ENCODE measurements around the gene STARD5. TPM values are rescaled to one million over a fixed set of nuclear protein-coding genes. Genes with fewer than 3 reads are reported as not detected.
"Not testable (repeated sequence)": the region's sequence is repeated elsewhere in the genome, so short reads cannot be mapped to it uniquely, and the experiment has no call there.

The STARD5 gene
- polyA plus RNA-seq, 2 donors: 12.2 to 17.2 TPM

- H3K4me3 ChIP-seq (ENCODE audit: low read depth in 1 of 2, low read length in 2 of 2): no peak overlapping the region
- WGBS, 2 donors: 83% methylated on average over 6 of the region's 6 CpGs
- H3K4me1 ChIP-seq (ENCODE audit: control insufficient read depth in 2 of 2, insufficient read depth in 2 of 2, low read length in 1 of 2): no peaks in the 10 kb centered on the region
- H3K27ac ChIP-seq (ENCODE audit: low read depth in 2 of 2, low read length in 1 of 2): no peak overlapping the region
- no peaks in the 10 kb centered on the region for H3K9me3 ChIP-seq (ENCODE audit: control insufficient read depth in 2 of 2, insufficient read depth in 1 of 2, low read depth in 1 of 2, low read length in 1 of 2)
- H3K27me3 ChIP-seq (ENCODE audit: control insufficient read depth in 1 of 2, insufficient read depth in 2 of 2, low read length in 2 of 2): peaks cover 0 to 2% of the 10 kb centered on the region in 2 donors
- no peaks in the 10 kb centered on the region for H3K36me3 ChIP-seq (ENCODE audit: control insufficient read depth in 2 of 2, insufficient read depth in 2 of 2, low read length in 1 of 2)
Observed at GRCh38 chr15:81357180-81357686, 33.3 kb upstream of the STARD5 start.

- Histone ChIP-seq H3K4me3 (ENCODE audit: low read depth in 1 of 2, low read length in 2 of 2) (no peak overlapping the region), H3K36me3 (ENCODE audit: control insufficient read depth in 2 of 2, insufficient read depth in 2 of 2, low read length in 1 of 2) (no peaks in the 10 kb centered on the region), H3K9me3 (ENCODE audit: control insufficient read depth in 2 of 2, insufficient read depth in 1 of 2, low read depth in 1 of 2, low read length in 1 of 2) (no peaks in the 10 kb centered on the region), H3K27ac (ENCODE audit: low read depth in 2 of 2, low read length in 1 of 2) (no peak overlapping the region), H3K4me1 (ENCODE audit: control insufficient read depth in 2 of 2, insufficient read depth in 2 of 2, low read length in 1 of 2) (no peaks in the 10 kb centered on the region), H3K27me3 (ENCODE audit: control insufficient read depth in 1 of 2, insufficient read depth in 2 of 2, low read length in 2 of 2) (peaks cover 0 to 2% of the 10 kb centered on the region in 2 donors)
- 81 to 82% methylated on average over 5 of the region's 5 CpGs for WGBS, 2 donors
Observed at GRCh38 chr15:81356252-81356651, 32.3 kb upstream of the STARD5 start.

- H3K9me3 ChIP-seq (ENCODE audit: control insufficient read depth in 2 of 2, insufficient read depth in 1 of 2, low read depth in 1 of 2, low read length in 1 of 2): no peaks in the 10 kb centered on the region
- H3K36me3 ChIP-seq (ENCODE audit: control insufficient read depth in 2 of 2, insufficient read depth in 2 of 2, low read length in 1 of 2): no peaks in the 10 kb centered on the region
- H3K27ac ChIP-seq (ENCODE audit: low read depth in 2 of 2, low read length in 1 of 2): no peak overlapping the region
- no peaks in the 10 kb centered on the region for H3K4me1 ChIP-seq (ENCODE audit: control insufficient read depth in 2 of 2, insufficient read depth in 2 of 2, low read length in 1 of 2)
- WGBS, 2 donors: 78 to 82% methylated on average over 5 of the region's 5 CpGs
- H3K4me3 ChIP-seq (ENCODE audit: low read depth in 1 of 2, low read length in 2 of 2): no peak overlapping the region
- H3K27me3 ChIP-seq (ENCODE audit: control insufficient read depth in 1 of 2, insufficient read depth in 2 of 2, low read length in 2 of 2): no peaks in the 10 kb centered on the region
Observed at GRCh38 chr15:81351651-81352050, 27.7 kb upstream of the STARD5 start.

- WGBS, 2 donors: 95 to 98% methylated on average over 3 of the region's 3 CpGs
- Histone ChIP-seq H3K27me3 (ENCODE audit: control insufficient read depth in 1 of 2, insufficient read depth in 2 of 2, low read length in 2 of 2) (peaks cover 0 to 4% of the 10 kb centered on the region in 2 donors), H3K4me1 (ENCODE audit: control insufficient read depth in 2 of 2, insufficient read depth in 2 of 2, low read length in 1 of 2) (no peaks in the 10 kb centered on the region), H3K36me3 (ENCODE audit: control insufficient read depth in 2 of 2, insufficient read depth in 2 of 2, low read length in 1 of 2) (no peaks in the 10 kb centered on the region), H3K4me3 (ENCODE audit: low read depth in 1 of 2, low read length in 2 of 2) (no peak overlapping the region), H3K27ac (ENCODE audit: low read depth in 2 of 2, low read length in 1 of 2) (no peak overlapping the region), H3K9me3 (ENCODE audit: control insufficient read depth in 2 of 2, insufficient read depth in 1 of 2, low read depth in 1 of 2, low read length in 1 of 2) (no peaks in the 10 kb centered on the region)
Observed at GRCh38 chr15:81349271-81349670, 25.3 kb upstream of the STARD5 start.

- H3K4me1 ChIP-seq (ENCODE audit: control insufficient read depth in 2 of 2, insufficient read depth in 2 of 2, low read length in 1 of 2); H3K9me3 ChIP-seq (ENCODE audit: control insufficient read depth in 2 of 2, insufficient read depth in 1 of 2, low read depth in 1 of 2, low read length in 1 of 2); H3K27me3 ChIP-seq (ENCODE audit: control insufficient read depth in 1 of 2, insufficient read depth in 2 of 2, low read length in 2 of 2); H3K36me3 ChIP-seq (ENCODE audit: control insufficient read depth in 2 of 2, insufficient read depth in 2 of 2, low read length in 1 of 2); H3K27ac ChIP-seq (ENCODE audit: low read depth in 2 of 2, low read length in 1 of 2); H3K4me3 ChIP-seq (ENCODE audit: low read depth in 1 of 2, low read length in 2 of 2): not testable (repeated sequence)
- whole genome bisulfite sequencing, 2 donors: 88 to 91% methylated on average over 11 of the region's 11 CpGs
Observed at GRCh38 chr15:81348691-81349090, 24.8 kb upstream of the STARD5 start.

- no peaks in the 10 kb centered on the region for H3K9me3 ChIP-seq (ENCODE audit: control insufficient read depth in 2 of 2, insufficient read depth in 1 of 2, low read depth in 1 of 2, low read length in 1 of 2)
- WGBS, 2 donors: 91 to 95% methylated on average over 4 of the region's 4 CpGs
- H3K36me3 ChIP-seq (ENCODE audit: control insufficient read depth in 2 of 2, insufficient read depth in 2 of 2, low read length in 1 of 2): no peaks in the 10 kb centered on the region
- H3K4me1 ChIP-seq (ENCODE audit: control insufficient read depth in 2 of 2, insufficient read depth in 2 of 2, low read length in 1 of 2): no peaks in the 10 kb centered on the region
- H3K4me3 ChIP-seq (ENCODE audit: low read depth in 1 of 2, low read length in 2 of 2): no peak overlapping the region
- no peak overlapping the region for H3K27ac ChIP-seq (ENCODE audit: low read depth in 2 of 2, low read length in 1 of 2)
- peaks cover 0 to 4% of the 10 kb centered on the region in 2 donors for H3K27me3 ChIP-seq (ENCODE audit: control insufficient read depth in 1 of 2, insufficient read depth in 2 of 2, low read length in 2 of 2)
Observed at GRCh38 chr15:81347910-81348309, 24.0 kb upstream of the STARD5 start.

- WGBS, 2 donors: 42 to 56% methylated on average over 2 of the region's 2 CpGs
- Histone ChIP-seq H3K9me3 (ENCODE audit: control insufficient read depth in 2 of 2, insufficient read depth in 1 of 2, low read depth in 1 of 2, low read length in 1 of 2) (no peaks in the 10 kb centered on the region), H3K27ac (ENCODE audit: low read depth in 2 of 2, low read length in 1 of 2) (no peak overlapping the region), H3K36me3 (ENCODE audit: control insufficient read depth in 2 of 2, insufficient read depth in 2 of 2, low read length in 1 of 2) (no peaks in the 10 kb centered on the region), H3K27me3 (ENCODE audit: control insufficient read depth in 1 of 2, insufficient read depth in 2 of 2, low read length in 2 of 2) (peaks cover 0 to 4% of the 10 kb centered on the region in 2 donors), H3K4me1 (ENCODE audit: control insufficient read depth in 2 of 2, insufficient read depth in 2 of 2, low read length in 1 of 2) (no peaks in the 10 kb centered on the region), H3K4me3 (ENCODE audit: low read depth in 1 of 2, low read length in 2 of 2) (no peak overlapping the region)
Observed at GRCh38 chr15:81346611-81347010, 22.7 kb upstream of the STARD5 start.

GRCh38 chr15:81343371-81343770, 19.4 kb upstream of the STARD5 start:
- WGBS, 2 donors: 90 to 97% methylated on average over 4 of the region's 4 CpGs

GRCh38 chr15:81341351-81341750, 17.4 kb upstream of the STARD5 start:
- no peaks in the 10 kb centered on the region for H3K9me3 ChIP-seq (ENCODE audit: control insufficient read depth in 2 of 2, insufficient read depth in 1 of 2, low read depth in 1 of 2, low read length in 1 of 2)
- no peak overlapping the region for H3K4me3 ChIP-seq (ENCODE audit: low read depth in 1 of 2, low read length in 2 of 2)
- H3K27me3 ChIP-seq (ENCODE audit: control insufficient read depth in 1 of 2, insufficient read depth in 2 of 2, low read length in 2 of 2): peaks cover 0 to 4% of the 10 kb centered on the region in 2 donors
- no peaks in the 10 kb centered on the region for H3K4me1 ChIP-seq (ENCODE audit: control insufficient read depth in 2 of 2, insufficient read depth in 2 of 2, low read length in 1 of 2)
- WGBS, 2 donors: 90 to 93% methylated on average over 4 of the region's 4 CpGs
- no peaks in the 10 kb centered on the region for H3K36me3 ChIP-seq (ENCODE audit: control insufficient read depth in 2 of 2, insufficient read depth in 2 of 2, low read length in 1 of 2)
- H3K27ac ChIP-seq (ENCODE audit: low read depth in 2 of 2, low read length in 1 of 2): no peak overlapping the region

More at GRCh38 chr15:81343371-81343770, 19.4 kb upstream of the STARD5 start:
- H3K4me1 ChIP-seq (ENCODE audit: control insufficient read depth in 2 of 2, insufficient read depth in 2 of 2, low read length in 1 of 2): no peaks in the 10 kb centered on the region
- H3K9me3 ChIP-seq (ENCODE audit: control insufficient read depth in 2 of 2, insufficient read depth in 1 of 2, low read depth in 1 of 2, low read length in 1 of 2): no peaks in the 10 kb centered on the region
- no peak overlapping the region for H3K27ac ChIP-seq (ENCODE audit: low read depth in 2 of 2, low read length in 1 of 2)
- H3K4me3 ChIP-seq (ENCODE audit: low read depth in 1 of 2, low read length in 2 of 2): no peak overlapping the region
- no peaks in the 10 kb centered on the region for H3K36me3 ChIP-seq (ENCODE audit: control insufficient read depth in 2 of 2, insufficient read depth in 2 of 2, low read length in 1 of 2)
- peaks cover 0 to 4% of the 10 kb centered on the region in 2 donors for H3K27me3 ChIP-seq (ENCODE audit: control insufficient read depth in 1 of 2, insufficient read depth in 2 of 2, low read length in 2 of 2)

- no peaks in the 10 kb centered on the region for H3K4me1 ChIP-seq (ENCODE audit: control insufficient read depth in 2 of 2, insufficient read depth in 2 of 2, low read length in 1 of 2)
- WGBS, 2 donors: 80 to 84% methylated on average over 4 of the region's 4 CpGs
- peaks cover 0 to 4% of the 10 kb centered on the region in 2 donors for H3K27me3 ChIP-seq (ENCODE audit: control insufficient read depth in 1 of 2, insufficient read depth in 2 of 2, low read length in 2 of 2)
- no peaks in the 10 kb centered on the region for H3K36me3 ChIP-seq (ENCODE audit: control insufficient read depth in 2 of 2, insufficient read depth in 2 of 2, low read length in 1 of 2)
- H3K4me3 ChIP-seq (ENCODE audit: low read depth in 1 of 2, low read length in 2 of 2): no peak overlapping the region
- H3K9me3 ChIP-seq (ENCODE audit: control insufficient read depth in 2 of 2, insufficient read depth in 1 of 2, low read depth in 1 of 2, low read length in 1 of 2): no peaks in the 10 kb centered on the region
- no peak overlapping the region for H3K27ac ChIP-seq (ENCODE audit: low read depth in 2 of 2, low read length in 1 of 2)
Observed at GRCh38 chr15:81339851-81340250, 15.9 kb upstream of the STARD5 start.

Measured in esophagus (tissue), 2 donors.